Fibroblast of skin of abdomen (primary cell): ENCODE data around the gene EXOC2. TPM values are rescaled to one million over a fixed set of nuclear protein-coding genes. Genes with fewer than 3 reads are reported as not detected.
A peak's percentile ranks its signal among the peaks of the same experiment; 100 is the strongest.

Experiments used
- DNase-seq: peaks from one replicate; pipeline ENCODE4 v3.0.0-alpha.2; 2013
- polyA plus RNA-seq, 2 experiments: library from polyadenylated mRNA; unstranded; fragments of 120-200 nt; gene quantifications; one replicate each; pipeline ENCODE4 v1.2.1, GENCODE V29; 2013; ENCODE audit not compliant: insufficient read length in 2 of 2

EXOC2 gene, protein sequence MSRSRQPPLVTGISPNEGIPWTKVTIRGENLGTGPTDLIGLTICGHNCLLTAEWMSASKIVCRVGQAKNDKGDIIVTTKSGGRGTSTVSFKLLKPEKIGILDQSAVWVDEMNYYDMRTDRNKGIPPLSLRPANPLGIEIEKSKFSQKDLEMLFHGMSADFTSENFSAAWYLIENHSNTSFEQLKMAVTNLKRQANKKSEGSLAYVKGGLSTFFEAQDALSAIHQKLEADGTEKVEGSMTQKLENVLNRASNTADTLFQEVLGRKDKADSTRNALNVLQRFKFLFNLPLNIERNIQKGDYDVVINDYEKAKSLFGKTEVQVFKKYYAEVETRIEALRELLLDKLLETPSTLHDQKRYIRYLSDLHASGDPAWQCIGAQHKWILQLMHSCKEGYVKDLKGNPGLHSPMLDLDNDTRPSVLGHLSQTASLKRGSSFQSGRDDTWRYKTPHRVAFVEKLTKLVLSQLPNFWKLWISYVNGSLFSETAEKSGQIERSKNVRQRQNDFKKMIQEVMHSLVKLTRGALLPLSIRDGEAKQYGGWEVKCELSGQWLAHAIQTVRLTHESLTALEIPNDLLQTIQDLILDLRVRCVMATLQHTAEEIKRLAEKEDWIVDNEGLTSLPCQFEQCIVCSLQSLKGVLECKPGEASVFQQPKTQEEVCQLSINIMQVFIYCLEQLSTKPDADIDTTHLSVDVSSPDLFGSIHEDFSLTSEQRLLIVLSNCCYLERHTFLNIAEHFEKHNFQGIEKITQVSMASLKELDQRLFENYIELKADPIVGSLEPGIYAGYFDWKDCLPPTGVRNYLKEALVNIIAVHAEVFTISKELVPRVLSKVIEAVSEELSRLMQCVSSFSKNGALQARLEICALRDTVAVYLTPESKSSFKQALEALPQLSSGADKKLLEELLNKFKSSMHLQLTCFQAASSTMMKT
- polyA plus RNA-seq (2013, experiment 1 of 2; ENCODE audit: insufficient read length): 16.8 TPM
- 16.6 TPM for polyA plus RNA-seq (2013, experiment 2 of 2; ENCODE audit: insufficient read length)

GRCh38 chr6:692858-693722 is at the start of gene EXOC2:
TSS of gene EXOC2 (minus strand) at chr6:693139. CDS start at chr6:637818, 55,321 bp downstream.
- DNase-seq: peak; percentile 80

DNA sequence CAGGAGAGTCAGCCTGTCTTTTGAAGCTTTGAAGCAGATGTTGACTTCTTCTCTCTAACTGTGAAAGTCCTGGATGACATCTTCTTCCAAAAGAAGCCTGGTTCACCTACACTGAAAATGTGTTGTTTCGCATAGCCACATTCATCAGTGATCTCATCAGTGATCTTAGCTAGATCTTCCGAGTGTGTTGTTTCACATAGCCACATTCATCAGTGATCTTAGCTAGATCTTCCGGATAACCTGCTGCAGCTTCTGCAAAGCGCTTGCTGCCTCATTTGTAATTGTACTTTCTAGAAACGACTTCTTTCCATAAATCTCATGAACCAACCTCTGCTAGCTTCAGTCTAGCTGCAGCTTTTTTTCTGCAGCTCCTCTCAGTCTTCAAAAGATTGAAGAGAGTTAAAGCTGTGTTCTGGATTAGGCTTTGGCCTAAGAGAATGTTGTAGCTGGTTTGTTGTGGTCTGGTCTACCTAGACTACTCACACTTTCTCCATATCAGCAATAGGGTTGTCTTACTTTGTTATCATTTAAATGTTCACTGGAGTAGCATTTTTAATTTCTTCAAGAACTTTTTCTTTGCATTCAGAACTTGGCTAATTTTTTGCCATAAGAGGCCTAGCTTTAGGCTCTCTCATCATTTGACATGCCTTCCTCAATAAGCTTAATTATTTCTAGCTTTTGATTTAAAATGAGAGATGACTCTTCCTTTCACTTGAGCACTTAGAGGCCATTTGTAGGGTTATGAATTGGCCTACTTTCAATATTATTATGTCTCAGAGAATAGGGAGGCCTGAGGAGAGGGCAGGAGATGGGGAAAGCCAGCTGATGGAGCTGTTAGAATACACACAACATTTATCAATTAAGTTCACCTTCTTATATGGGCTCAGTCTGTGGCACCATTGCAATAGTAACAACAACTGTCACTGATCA is 48.7 kb upstream of the EXOC2 start:
- DNase-seq: no peak

DNA sequence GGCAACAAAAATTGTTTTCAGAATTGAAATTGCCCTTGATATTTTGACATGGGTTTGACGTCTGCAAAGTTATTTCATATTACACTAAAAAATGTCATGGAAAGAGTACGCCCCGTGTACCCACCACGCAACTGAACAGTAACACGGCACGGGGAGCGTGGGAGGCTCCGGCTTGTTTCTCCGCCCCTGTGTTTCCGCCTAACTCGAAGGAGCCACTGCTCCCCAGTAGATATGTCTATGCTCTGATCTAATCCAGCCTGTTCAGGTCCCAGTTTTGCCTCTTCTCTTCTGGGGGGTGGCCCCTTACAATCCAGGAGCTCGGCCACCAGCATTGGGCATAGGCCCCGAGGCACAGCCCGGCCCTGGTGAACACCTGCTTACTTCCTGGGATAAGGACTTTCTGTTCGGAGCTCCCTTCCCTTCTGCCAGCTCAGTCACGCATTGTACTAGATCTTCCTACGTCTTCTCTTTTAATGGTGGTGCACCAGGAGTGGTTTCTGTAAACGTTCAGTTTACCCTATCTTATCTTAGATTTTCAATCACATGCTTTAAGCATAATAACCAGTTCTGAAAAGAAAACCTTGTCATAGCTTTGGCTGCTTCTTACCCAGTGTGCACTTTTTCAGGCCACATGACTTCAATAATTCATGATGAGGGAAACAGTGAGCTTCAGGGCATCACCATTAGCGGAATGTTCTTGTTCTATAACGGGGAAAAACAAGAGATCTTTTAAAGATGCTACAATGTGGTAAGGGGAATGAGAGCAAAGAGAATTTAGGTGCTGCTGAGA is 43.9 kb upstream of the EXOC2 start:
- DNase-seq: no peak

- no peak for DNase-seq
Measured at GRCh38 chr6:733431-734219, 40.7 kb upstream of the EXOC2 start.

- DNase-seq: no peak
Measured at GRCh38 chr6:731924-732323, 39.0 kb upstream of the EXOC2 start.

GRCh38 chr6:729606-730320 is 36.8 kb upstream of the EXOC2 start:
- DNase-seq: no peak

- DNase-seq: no peak
Measured at GRCh38 chr6:727856-728255, 34.9 kb upstream of the EXOC2 start.

- DNase-seq: no peak
Measured at GRCh38 chr6:723540-723939, 30.6 kb upstream of the EXOC2 start.

- DNase-seq: peak; percentile 71
Measured at GRCh38 chr6:722608-723007, 29.7 kb upstream of the EXOC2 start.

DNA sequence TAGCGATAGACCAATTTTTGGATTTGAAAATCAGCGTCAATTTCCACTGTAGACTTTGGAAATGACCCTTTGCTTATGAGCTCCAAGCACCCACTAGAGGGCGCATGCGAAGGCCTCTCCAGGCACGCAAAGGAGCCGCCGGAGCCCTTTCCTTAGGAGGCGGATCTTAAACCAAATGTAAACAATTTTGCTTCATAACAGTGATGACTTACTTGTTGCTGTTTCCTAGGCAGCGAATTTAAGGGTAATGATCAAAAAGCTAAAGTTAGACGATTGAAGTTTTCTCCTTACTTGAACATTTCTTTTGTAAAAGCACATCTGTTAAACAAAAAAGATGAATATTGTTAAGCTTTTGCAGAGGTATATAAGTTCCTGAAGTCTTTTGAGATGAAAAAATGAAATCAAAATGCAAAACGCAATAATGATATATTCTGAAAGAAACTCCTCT is 29.2 kb upstream of the EXOC2 start:
- DNase-seq: peak; percentile 73

- no peak for DNase-seq
Measured at GRCh38 chr6:718345-718744, 25.4 kb upstream of the EXOC2 start.

- no peak for DNase-seq
Measured at GRCh38 chr6:717135-717534, 24.2 kb upstream of the EXOC2 start.

DNA sequence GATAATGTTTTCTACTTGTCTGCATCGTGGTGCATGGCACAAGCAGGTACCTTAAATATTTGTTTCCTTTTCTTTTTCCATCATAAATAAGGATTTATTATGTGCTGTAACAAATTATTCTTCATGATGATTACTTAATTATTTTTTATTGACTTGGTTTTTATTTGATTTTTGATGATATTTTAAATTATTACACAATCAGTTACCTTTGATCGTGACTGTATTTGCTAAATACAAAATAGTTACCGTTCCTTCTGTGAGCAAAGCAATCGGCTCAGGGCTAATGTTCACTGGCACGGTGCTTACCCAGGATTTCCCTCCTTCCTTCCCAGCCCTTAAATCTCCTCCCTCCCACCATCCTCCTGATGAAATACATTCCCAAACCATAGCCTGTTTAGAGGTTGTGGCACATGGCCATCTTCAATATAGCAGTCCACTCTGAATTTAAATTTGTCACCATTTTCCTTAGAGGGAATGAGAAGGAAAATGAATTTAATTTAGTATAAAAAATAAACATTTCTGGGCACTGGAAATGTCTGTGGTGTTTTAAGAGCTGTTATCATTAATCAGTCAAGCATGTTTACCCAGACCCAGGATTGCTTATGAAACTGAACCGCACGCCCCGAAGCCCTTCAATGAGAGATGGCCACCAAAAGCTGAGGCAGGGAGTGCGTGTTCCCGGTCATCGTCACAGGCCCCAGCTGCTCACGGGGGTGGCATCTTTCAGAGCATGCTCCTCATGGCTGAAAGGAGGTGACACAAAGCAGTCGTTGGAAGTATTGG is 23.0 kb upstream of the EXOC2 start:
- DNase-seq: no peak

GRCh38 chr6:714100-714499 is 21.2 kb upstream of the EXOC2 start:
- no peak for DNase-seq

- peak; percentile 36 for DNase-seq
Measured at GRCh38 chr6:713351-713750, 20.4 kb upstream of the EXOC2 start.

GRCh38 chr6:712805-713204 is 19.9 kb upstream of the EXOC2 start:
- DNase-seq: no peak

- DNase-seq: no peak
Measured at GRCh38 chr6:711925-712324, 19.0 kb upstream of the EXOC2 start.
